Endothelial cell of umbilical vein (primary cell): ENCODE data around the gene TMC3. TPM values are rescaled to one million over a fixed set of nuclear protein-coding genes. Genes with fewer than 3 reads are reported as not detected.

Experiments
- BruUV-seq: library from RNA; stranded (reverse); fragments of 400-500 nt; replicated peaks from 2 replicates; lab custom pipeline; 2021; lab: Mats Ljungman, UMichigan
- CTCF ChIA-PET: fragments of 300-600, 350-600 bp; sonication (Branson Sonifier 250); formaldehyde crosslinking; loops from one replicate; lab custom pipeline; 2021; ENCODE audit warnings: antibody characterized with exemption, inconsistent platforms; lab: Charles Lee
- POLR2A ChIA-PET: fragments of 300-600, 350-600 bp; sonication (Branson Sonifier 250); formaldehyde crosslinking; loops from one replicate; lab custom pipeline; 2021; ENCODE audit warnings: antibody characterized with exemption, inconsistent platforms; lab: Charles Lee
- DNase-seq: peaks from one replicate; pipeline ENCODE4 v3.0.0-alpha.2; 2011; ENCODE audit warnings: low read depth, low spot score
- FAIRE-seq: peaks from 2 replicates; lab custom pipeline; 2011; peaks lifted over from hg19 to GRCh38; lab: Jason Lieb, UNC
- H2AFZ ChIP-seq: 2 replicates; pipeline ENCODE4 v1.6.0; 2012; ENCODE audit warnings: low read depth, low read length, control low read depth, inconsistent platforms
- H3K27ac ChIP-seq: 2 replicates; pipeline ENCODE4 v1.5.1; 2011; ENCODE audit warnings: low read depth, mild to moderate bottlenecking, control low read depth, low read length, moderate library complexity; ENCODE audit not compliant: insufficient read depth
- H3K27me3 ChIP-seq, 2 experiments: 2 replicates each; pipeline versions ENCODE4 v1.6.0 to v1.6.1; 2011; ENCODE audit warnings: low read length in 2 of 2, mixed read lengths in 1 of 2; ENCODE audit not compliant: control insufficient read depth in 2 of 2, insufficient read depth in 2 of 2
- H3K36me3 ChIP-seq, 2 experiments: 2 replicates in 1 of 2; 3 replicates in 1 of 2; pipeline ENCODE4 v1.5.1; 2011; ENCODE audit warnings: low read length in 2 of 2, mild to moderate bottlenecking in 1 of 2, moderate library complexity in 1 of 2; ENCODE audit not compliant: control insufficient read depth in 2 of 2, insufficient read depth in 2 of 2; ENCODE audit errors: extremely low read depth in 1 of 2
- H3K4me1 ChIP-seq: 3 replicates; pipeline ENCODE4 v1.5.1; 2011; ENCODE audit warnings: mild to moderate bottlenecking, low read length; ENCODE audit not compliant: control insufficient read depth, insufficient read depth; ENCODE audit errors: extremely low read depth
- H3K4me2 ChIP-seq: 2 replicates; pipeline ENCODE4 v1.6.1; 2011; ENCODE audit warnings: low read length, control low read depth, mixed read lengths; ENCODE audit not compliant: insufficient read depth
- H3K4me3 ChIP-seq, 3 experiments: fragments of 200-600 bp in 1 of 3; sonication (generic), shearing (Covaris generic) in 1 of 3; replicated peaks in 1 of 3; 2 replicates each; pipeline ENCODE4 v1.5.1; 2011 to 2016; ENCODE audit warnings: control low read depth in 3 of 3, low read length in 3 of 3, mild to moderate bottlenecking in 2 of 3, inconsistent platforms in 1 of 3, low read depth in 1 of 3, moderate library complexity in 1 of 3; ENCODE audit not compliant: insufficient read depth in 1 of 3
- H3K79me2 ChIP-seq: 2 replicates; pipeline ENCODE4 v1.6.0; 2012; ENCODE audit warnings: low read length, inconsistent platforms; ENCODE audit not compliant: control insufficient read depth, insufficient read depth
- H3K9ac ChIP-seq: replicated peaks from 2 replicates; pipeline ENCODE3; 2011; ENCODE audit warnings: low read length, control low read depth; ENCODE audit not compliant: insufficient read depth; ENCODE audit errors: extremely low read depth
- H3K9me1 ChIP-seq: replicated peaks from 3 replicates; pipeline ENCODE4 v1.6.0; 2011; ENCODE audit warnings: mild to moderate bottlenecking, low read length; ENCODE audit not compliant: control insufficient read depth, insufficient read depth; ENCODE audit errors: extremely low read depth
- H3K9me3 ChIP-seq: replicated peaks from 2 replicates; pipeline ENCODE4 v1.5.1; 2012; ENCODE audit warnings: low read length, inconsistent platforms; ENCODE audit not compliant: control insufficient read depth, insufficient read depth
- H4K20me1 ChIP-seq: replicated peaks from 2 replicates; pipeline ENCODE3; 2011; ENCODE audit warnings: mild to moderate bottlenecking, low read length; ENCODE audit not compliant: control insufficient read depth, insufficient read depth; ENCODE audit errors: extremely low read depth
- EZH2 ChIP-seq: IDR thresholded peaks from 2 replicates; pipeline ENCODE4 v1.6.1; 2012; ENCODE audit warnings: borderline replicate concordance, low read depth, mild to moderate bottlenecking, moderate library complexity, low read length, inconsistent platforms; ENCODE audit not compliant: severe bottlenecking
- FOS ChIP-seq: IDR thresholded peaks from 2 replicates; pipeline ENCODE4 v1.6.1; 2011; ENCODE audit warnings: mild to moderate bottlenecking, low read length, moderate library complexity, borderline replicate concordance; ENCODE audit not compliant: insufficient read depth
- GATA2 ChIP-seq: IDR thresholded peaks from 2 replicates; pipeline ENCODE4 v1.7.0; 2011; ENCODE audit warnings: low read depth, mild to moderate bottlenecking, moderate library complexity, mixed read lengths, low read length; ENCODE audit not compliant: insufficient read length, insufficient read depth
- JUN ChIP-seq: IDR thresholded peaks from 2 replicates; pipeline ENCODE4 v1.6.1; 2011; ENCODE audit warnings: borderline replicate concordance, low read depth; ENCODE audit not compliant: insufficient read length, insufficient read depth
- MYC ChIP-seq: IDR thresholded peaks from one replicate; pipeline ENCODE4 v1.6.1; 2011; ENCODE audit warnings: mild to moderate bottlenecking, low read depth, low read length
- POLR2A ChIP-seq: IDR thresholded peaks from 2 replicates; pipeline ENCODE4 v1.6.1; 2012; ENCODE audit warnings: low read depth, mild to moderate bottlenecking, control low read depth, low read length
- POLR2AphosphoS5 ChIP-seq: IDR thresholded peaks from 2 replicates; pipeline ENCODE4 v1.6.1; 2012; ENCODE audit warnings: low read depth, mild to moderate bottlenecking, control low read depth, low read length, moderate library complexity; ENCODE audit not compliant: insufficient read depth
- dilution Hi-C: fragments of 300-500 bp; cut with MboI; formaldehyde crosslinking; loops from one replicate; pipeline ENCODE4 v1.15.0; 2019; ENCODE audit warnings: low sequenced_read_pairs; ENCODE audit not compliant: extremely low pct_ligation_motif_present
- intact Hi-C: fragments of 100-400 bp; cut with micrococcal nuclease; formaldehyde crosslinking; loops from one replicate; pipeline ENCODE4 v1.10.0; 2022
- polyA plus RNA-seq, 4 experiments: library from polyadenylated mRNA; depleted of rRNA in 3 of 4; stranded (reverse) in 3 of 4; unstranded in 1 of 4; fragments of >200 nt; gene quantifications; 2 replicates each; pipeline versions ENCODE4 v1.2.1 to v1.2.3, GENCODE V29; 2011 to 2012; ENCODE audit warnings: missing spikeins in 1 of 4
- total RNA-seq: library from RNA; stranded (reverse); gene quantifications from 2 replicates; pipeline ENCODE4 v1.2.3, GENCODE V29; 2021
- TF ChIP-seq, protein P1 (sequence below): IDR thresholded peaks from 2 replicates; pipeline ENCODE4 v1.6.1; 2011; ENCODE audit not compliant: insufficient read depth, insufficient read length
- TF ChIP-seq, protein P2 (sequence below), 2 donors: IDR thresholded peaks; 1 replicate in 1 of 2; 2 replicates in 1 of 2; pipeline ENCODE4 v1.5.1; 2011; ENCODE audit warnings: low read length in 2 of 2, mild to moderate bottlenecking in 2 of 2, moderate library complexity in 2 of 2, control low read depth in 1 of 2, inconsistent platforms in 1 of 2, low read depth in 1 of 2; ENCODE audit not compliant: insufficient read depth in 1 of 2; ENCODE audit errors: extremely low read depth in 1 of 2

The TMC3 gene
- total and polyA plus RNA-seq, 2 donors (not counting 3 experiments of a cell fraction or from before 2014, with no cell fraction given): not detected

DNA sequence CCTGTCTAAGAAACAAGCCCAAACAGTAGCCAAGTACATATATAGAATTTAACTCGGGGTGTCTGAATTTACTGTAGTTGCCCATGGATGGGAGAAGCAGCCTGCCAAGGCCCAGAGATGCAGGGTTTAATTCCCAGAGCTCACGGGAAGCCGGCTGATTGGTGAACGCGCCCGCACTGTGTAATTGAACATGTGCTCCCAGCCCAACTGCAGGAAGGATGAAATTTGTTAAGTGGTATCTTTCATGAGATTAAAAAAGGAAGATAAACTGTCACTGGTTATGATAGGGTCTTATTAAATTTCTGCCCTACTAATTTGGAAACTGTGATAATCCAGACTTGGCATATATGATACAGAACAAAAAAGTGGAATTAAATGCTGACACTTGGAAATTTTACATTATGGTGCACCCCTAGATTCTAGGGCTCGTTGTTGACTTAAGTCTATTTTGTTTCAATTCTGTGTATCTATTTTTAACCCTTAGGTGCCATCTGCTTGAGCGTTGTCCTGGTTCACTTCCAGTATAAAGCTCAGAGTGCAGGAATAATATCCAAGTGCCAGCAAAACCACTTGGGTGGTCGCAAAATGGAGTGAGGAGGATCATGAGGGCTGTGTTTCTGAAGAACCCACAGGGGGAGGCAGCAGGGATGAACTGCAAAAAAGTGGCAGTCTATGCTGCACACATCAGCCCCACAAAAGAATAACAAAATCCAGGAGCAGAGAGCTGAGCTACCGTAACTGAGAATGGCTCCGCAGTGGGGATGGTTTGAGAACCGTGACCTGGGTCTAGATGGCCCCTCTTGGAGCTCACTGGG, 13.8 kb upstream of the TMC3 start:
- intact Hi-C loops: no loop called here

More for the DNA sequence above, 13.8 kb upstream of the TMC3 start:
- POLR2A ChIA-PET: no interaction called here
- FAIRE-seq: no peak
- H3K9me1 ChIP-seq: no peaks in the 10 kb centered on the region
- H4K20me1 ChIP-seq: no peaks in the 10 kb centered on the region
- BruUV-seq: no TSS peak
- no peak overlapping the region for H3K27ac ChIP-seq
- H3K4me3 ChIP-seq: no peak overlapping the region
- dilution Hi-C loops: no loop called here
- no peaks in the 10 kb centered on the region for H3K9me3 ChIP-seq
- CTCF ChIA-PET: interaction anchor here (1.1 to 1.8 kb wide), 3 partner anchors 13 to 23 kb away, joined by 3 to 5 read pairs (median 3); no protein-coding TSS in a partner anchor
- no peaks in the 10 kb centered on the region for H3K27me3 ChIP-seq
- H3K9ac ChIP-seq: no peak overlapping the region
- no peak overlapping the region for H3K4me2 ChIP-seq
- DNase-seq: no peak
- no peaks in the 10 kb centered on the region for H3K36me3 ChIP-seq
- TF ChIP-seq JUN: no peak
- no peak for TF ChIP-seq POLR2AphosphoS5
- TF ChIP-seq GATA2: no peak
- TF ChIP-seq POLR2A: no peak
- TF ChIP-seq FOS: no peak
- TF ChIP-seq, protein P1, sequence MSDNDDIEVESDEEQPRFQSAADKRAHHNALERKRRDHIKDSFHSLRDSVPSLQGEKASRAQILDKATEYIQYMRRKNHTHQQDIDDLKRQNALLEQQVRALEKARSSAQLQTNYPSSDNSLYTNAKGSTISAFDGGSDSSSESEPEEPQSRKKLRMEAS: no peak
- TF ChIP-seq EZH2: no peak
- TF ChIP-seq, protein P2, sequence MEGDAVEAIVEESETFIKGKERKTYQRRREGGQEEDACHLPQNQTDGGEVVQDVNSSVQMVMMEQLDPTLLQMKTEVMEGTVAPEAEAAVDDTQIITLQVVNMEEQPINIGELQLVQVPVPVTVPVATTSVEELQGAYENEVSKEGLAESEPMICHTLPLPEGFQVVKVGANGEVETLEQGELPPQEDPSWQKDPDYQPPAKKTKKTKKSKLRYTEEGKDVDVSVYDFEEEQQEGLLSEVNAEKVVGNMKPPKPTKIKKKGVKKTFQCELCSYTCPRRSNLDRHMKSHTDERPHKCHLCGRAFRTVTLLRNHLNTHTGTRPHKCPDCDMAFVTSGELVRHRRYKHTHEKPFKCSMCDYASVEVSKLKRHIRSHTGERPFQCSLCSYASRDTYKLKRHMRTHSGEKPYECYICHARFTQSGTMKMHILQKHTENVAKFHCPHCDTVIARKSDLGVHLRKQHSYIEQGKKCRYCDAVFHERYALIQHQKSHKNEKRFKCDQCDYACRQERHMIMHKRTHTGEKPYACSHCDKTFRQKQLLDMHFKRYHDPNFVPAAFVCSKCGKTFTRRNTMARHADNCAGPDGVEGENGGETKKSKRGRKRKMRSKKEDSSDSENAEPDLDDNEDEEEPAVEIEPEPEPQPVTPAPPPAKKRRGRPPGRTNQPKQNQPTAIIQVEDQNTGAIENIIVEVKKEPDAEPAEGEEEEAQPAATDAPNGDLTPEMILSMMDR (IDR thresholded peaks at IDR 0.05; ENCODE audit: extremely low read depth in 1 of 2, insufficient read depth in 1 of 2, low read depth in 1 of 2, low read length in 2 of 2): no peak
- TF ChIP-seq MYC: no peak
- H3K4me1 ChIP-seq: no peaks in the 10 kb centered on the region
- H2AFZ ChIP-seq: no peak overlapping the region
- no peaks in the 10 kb centered on the region for H3K79me2 ChIP-seq
